NT2/D1 (cell line): Measurements from ENCODE around the gene CDKL5.

ENCODE experiments used
- DNase-seq: peaks from one replicate; pipeline ENCODE4 v3.0.0-alpha.2; 2011; ENCODE audit warnings: low read depth, low spot score
- H3K27me3 ChIP-seq: 2 replicates; pipeline ENCODE4 v1.6.0; 2011; ENCODE audit warnings: mild to moderate bottlenecking; ENCODE audit not compliant: insufficient read length, insufficient read depth
- H3K36me3 ChIP-seq: 2 replicates; pipeline ENCODE4 v1.6.1; 2011; ENCODE audit warnings: mild to moderate bottlenecking, low read length, mixed read lengths; ENCODE audit not compliant: insufficient read depth, insufficient read length
- H3K4me1 ChIP-seq: 2 replicates; pipeline ENCODE4 v1.5.1; 2011; ENCODE audit not compliant: insufficient read depth, insufficient read length
- H3K4me3 ChIP-seq: 2 replicates; pipeline ENCODE4 v1.5.1; 2011; ENCODE audit warnings: low read depth; ENCODE audit not compliant: insufficient read length
- H3K9ac ChIP-seq: 2 replicates; pipeline ENCODE4 v1.6.0; 2011; ENCODE audit warnings: low read depth; ENCODE audit not compliant: insufficient read length
- H3K9me3 ChIP-seq: 2 replicates; pipeline ENCODE4 v1.5.1; 2011; ENCODE audit warnings: mild to moderate bottlenecking, low read length; ENCODE audit not compliant: insufficient read depth
- SUZ12 ChIP-seq: IDR thresholded peaks from 2 replicates; pipeline ENCODE4 v1.6.1; 2011; ENCODE audit not compliant: insufficient read length, insufficient read depth; ENCODE audit errors: extremely low read depth
- YY1 ChIP-seq: IDR thresholded peaks from 2 replicates; pipeline ENCODE4 v1.6.1; 2011; ENCODE audit not compliant: insufficient read length, insufficient read depth
- ZNF274 ChIP-seq: IDR thresholded peaks from 2 replicates; pipeline ENCODE4 v1.6.1; 2011; ENCODE audit warnings: mild to moderate bottlenecking, low read depth, low read length

CDKL5 gene

DNA sequence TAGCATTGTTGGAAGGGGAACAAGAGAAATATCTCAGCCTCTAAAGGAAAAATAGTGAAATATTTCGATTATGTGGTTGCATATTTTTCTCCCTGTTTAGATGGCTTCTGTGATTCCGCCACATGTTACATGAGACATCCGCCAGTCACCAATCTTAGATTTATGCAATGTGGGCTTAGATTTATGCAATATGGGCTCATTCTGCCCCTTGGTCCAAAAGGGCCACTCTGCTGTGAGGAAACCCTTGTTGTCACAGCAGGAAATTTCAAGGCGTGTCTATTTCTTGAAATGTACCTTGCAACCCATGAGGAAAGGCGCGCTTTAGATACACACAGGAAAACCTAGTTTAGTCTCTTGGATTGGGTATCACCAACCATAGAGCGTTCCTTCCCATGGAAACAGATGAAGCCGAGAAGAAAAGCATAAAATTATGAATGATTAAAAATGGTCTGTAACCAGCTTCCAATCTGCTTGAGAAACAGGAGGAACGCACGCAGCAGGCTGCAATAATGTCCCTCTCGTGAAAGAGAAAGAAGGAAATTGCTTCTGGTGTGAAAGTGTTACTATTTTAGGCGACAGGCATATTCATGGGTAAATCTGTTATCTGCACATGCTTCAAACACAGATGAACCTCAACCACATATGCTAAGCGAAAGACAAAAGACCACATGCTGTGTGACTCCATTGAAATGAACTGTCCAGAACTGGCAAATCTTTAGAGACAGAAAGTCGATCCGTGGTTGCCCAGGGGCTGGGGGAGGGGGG lies 242.8 kb downstream of the CDKL5 start:
- Histone ChIP-seq H3K9ac (no peak overlapping the region), H3K9me3 (no peaks in the 10 kb centered on the region), H3K36me3 (no peaks in the 10 kb centered on the region), H3K4me1 (peaks cover 5% of the 10 kb centered on the region), H3K4me3 (no peak overlapping the region), H3K27me3 (no peaks in the 10 kb centered on the region)
- no peak for DNase-seq
- TF ChIP-seq SUZ12, result no peak
- TF ChIP-seq ZNF274, result no peak
- no peak for TF ChIP-seq YY1

GRCh38 chrX:18672008-18672407 lies 246.6 kb downstream of the CDKL5 start, which contains the start of gene RS1:
TSS of gene RS1 (minus strand) at chrX:18672108. CDS start at chrX:18672068, 40 bp downstream.
- Histone ChIP-seq H3K4me3 (no peak within 1 kb of the TSS), H3K4me1 (peaks cover 5% of the 10 kb centered on the region), H3K9me3 (no peaks in the 10 kb centered on the region), H3K27me3 (no peaks in the 10 kb centered on the region), H3K36me3 (no peaks in the 10 kb centered on the region), H3K9ac (no peak within 1 kb of the TSS)
- no peak for DNase-seq
- TF ChIP-seq ZNF274 (no peak), YY1 (no peak), SUZ12 (no peak)

DNA sequence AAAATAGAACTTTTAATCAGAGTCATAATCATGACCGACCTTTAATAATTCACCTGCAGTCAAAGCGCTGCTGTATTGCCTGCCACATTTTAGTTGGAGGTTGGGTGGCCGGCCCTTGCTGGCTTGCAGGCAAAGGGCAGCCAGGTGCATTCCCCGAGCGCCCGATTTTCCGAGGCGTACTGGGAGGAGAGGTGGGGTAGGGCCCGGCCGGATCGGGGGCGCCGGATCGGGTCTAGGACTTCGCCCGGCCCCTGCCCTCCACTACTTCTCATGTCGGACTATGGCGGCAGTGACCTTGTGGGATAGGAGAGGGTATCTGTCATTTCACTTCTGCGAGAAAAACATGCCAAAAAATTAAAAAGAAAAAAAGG lies 249.0 kb downstream of the CDKL5 start:
- TF ChIP-seq ZNF274 (no peak), YY1 (no peak), SUZ12 (no peak)
- H3K9me3 ChIP-seq, result no peaks in the 10 kb centered on the region
- no peaks in the 10 kb centered on the region for H3K36me3 ChIP-seq
- H3K27me3 ChIP-seq, result no peaks in the 10 kb centered on the region
- no peak for DNase-seq
- H3K9ac ChIP-seq, result peak overlapping the region; percentile 9
- H3K4me3 ChIP-seq, result peak overlapping the region; percentile 63
- peaks cover 4% of the 10 kb centered on the region for H3K4me1 ChIP-seq

- no peaks in the 10 kb centered on the region for H3K36me3 ChIP-seq
- peak overlapping the region; percentile 76 for H3K9ac ChIP-seq
Observed at GRCh38 chrX:18674788-18675735, 249.7 kb downstream of the CDKL5 start.

GRCh38 chrX:18676050-18676449 lies 250.6 kb downstream of the CDKL5 start:
- Histone ChIP-seq H3K4me3 (no peak overlapping the region), H3K27me3 (no peaks in the 10 kb centered on the region), H3K9ac (no peak overlapping the region), H3K36me3 (no peaks in the 10 kb centered on the region), H3K4me1 (no peaks in the 10 kb centered on the region), H3K9me3 (no peaks in the 10 kb centered on the region)
- no peak for TF ChIP-seq ZNF274
- TF ChIP-seq YY1, result no peak
- TF ChIP-seq SUZ12, result no peak
- DNase-seq, result no peak

More at GRCh38 chrX:18674788-18675735, 249.7 kb downstream of the CDKL5 start:
- H3K4me1 ChIP-seq, result no peaks in the 10 kb centered on the region
- no peaks in the 10 kb centered on the region for H3K27me3 ChIP-seq
- peak; percentile 30 for DNase-seq
- no peaks in the 10 kb centered on the region for H3K9me3 ChIP-seq
- no peak for TF ChIP-seq ZNF274
- no peak for TF ChIP-seq YY1
- TF ChIP-seq SUZ12, result no peak
- H3K4me3 ChIP-seq, result peak overlapping the region; percentile 63

DNA sequence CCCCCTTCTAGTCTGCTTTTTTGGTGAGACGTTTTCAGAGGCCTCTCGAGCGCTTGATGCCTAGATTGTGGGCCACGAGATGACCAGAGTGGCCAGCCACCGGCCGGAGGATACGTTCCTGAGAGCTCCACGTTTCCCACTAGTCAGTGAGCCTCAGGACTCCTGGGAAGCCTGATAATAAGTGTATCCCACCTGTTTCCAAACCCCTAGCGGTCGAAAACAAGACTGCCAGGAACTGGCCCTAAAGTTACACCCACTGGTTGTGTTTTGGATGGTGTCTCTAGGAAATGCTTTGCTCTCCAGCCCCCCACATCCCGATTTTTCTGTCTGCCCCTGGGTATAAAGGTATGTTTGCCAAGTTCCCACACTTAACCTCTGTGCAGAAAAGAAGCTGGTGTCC lies 251.1 kb downstream of the CDKL5 start:
- TF ChIP-seq YY1 (no peak), ZNF274 (no peak), SUZ12 (no peak)
- no peak for DNase-seq
- Histone ChIP-seq H3K9ac (no peak overlapping the region), H3K36me3 (no peaks in the 10 kb centered on the region), H3K4me1 (no peaks in the 10 kb centered on the region), H3K27me3 (no peaks in the 10 kb centered on the region), H3K9me3 (no peaks in the 10 kb centered on the region), H3K4me3 (no peak overlapping the region)

DNA sequence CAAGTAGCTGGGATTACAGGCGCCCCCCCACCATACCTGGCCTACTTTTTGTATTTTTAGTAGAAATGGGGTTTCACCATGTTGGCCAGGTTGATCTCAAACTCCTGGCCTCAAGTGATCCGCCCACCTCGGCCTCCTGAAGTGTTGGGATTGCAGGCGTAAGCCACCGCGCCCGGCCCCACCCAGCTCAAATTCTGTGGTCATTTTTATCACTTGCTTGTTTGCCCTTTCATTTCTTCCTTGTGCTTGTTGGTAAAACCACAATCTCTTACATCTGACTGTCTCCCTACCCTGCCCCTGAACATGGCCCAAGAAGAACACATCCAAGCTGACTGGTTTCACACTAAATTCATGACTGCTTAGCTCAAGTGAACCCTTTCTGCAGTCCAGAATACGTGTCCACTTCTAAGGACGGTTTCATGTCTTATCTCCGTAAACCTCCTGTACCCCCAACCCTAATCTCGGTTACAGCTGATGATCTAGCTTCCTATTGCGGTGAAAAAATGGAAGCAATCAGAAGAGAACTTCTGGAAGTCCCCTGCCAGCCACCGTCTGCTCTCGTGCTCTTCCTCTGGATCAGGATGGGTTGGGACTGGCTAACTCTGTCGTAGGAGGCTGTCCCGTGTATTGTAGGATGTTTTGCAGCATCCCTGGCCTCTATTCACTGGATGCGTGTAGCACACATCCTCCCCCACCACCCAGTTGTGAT lies 251.9 kb downstream of the CDKL5 start:
- no peaks in the 10 kb centered on the region for H3K4me1 ChIP-seq
- no peak for DNase-seq
- no peak for TF ChIP-seq ZNF274
- TF ChIP-seq SUZ12, result no peak
- no peak for TF ChIP-seq YY1

More for the DNA sequence above, 251.9 kb downstream of the CDKL5 start:
- Histone ChIP-seq H3K9me3 (no peaks in the 10 kb centered on the region), H3K36me3 (no peaks in the 10 kb centered on the region), H3K27me3 (no peaks in the 10 kb centered on the region), H3K4me3 (no peak overlapping the region), H3K9ac (no peak overlapping the region)
